PC-9 (cell line): Measurements from ENCODE around the gene HOXD4. TPM values are rescaled to one million over a fixed set of nuclear protein-coding genes. Genes with fewer than 3 reads are reported as not detected.

Experiments
- BruUV-seq: library from RNA; stranded (reverse); fragments of 400-500 nt; replicated peaks from 2 replicates; lab custom pipeline; 2021; lab: Mats Ljungman, UMichigan
- CTCF ChIA-PET: fragments of 300-600 bp; sonication (Branson Sonifier 250); formaldehyde crosslinking; loops from one replicate; lab custom pipeline; 2022; ENCODE audit warnings: antibody characterized with exemption; lab: Charles Lee
- POLR2A ChIA-PET: fragments of 300-600 bp; sonication (Branson Sonifier 250); formaldehyde crosslinking; loops from one replicate; lab custom pipeline; 2022; ENCODE audit warnings: antibody characterized with exemption; ENCODE audit not compliant: unreplicated experiment; lab: Charles Lee
- DNase-seq, 2 experiments: peaks; one replicate each; pipeline versions ENCODE4 v3.0.0 to v3.0.0-alpha.2; 2015 to 2022; ENCODE audit warnings: mixed read lengths in 1 of 2
- H2AFZ ChIP-seq: fragments of 200-600 bp; sonication (generic); 2 replicates; pipeline ENCODE4 v1.8.1; 2017; ENCODE audit warnings: antibody characterized with exemption
- H3F3A ChIP-seq: fragments of 200-600 bp; sonication (generic); 2 replicates; pipeline ENCODE4 v1.8.1; 2017; ENCODE audit warnings: antibody characterized with exemption, mild to moderate bottlenecking, low read depth; ENCODE audit not compliant: insufficient read depth
- H3K27ac ChIP-seq: fragments of 200-600 bp; sonication (generic); 2 replicates; pipeline ENCODE4 v1.6.1; 2016; ENCODE audit warnings: mixed run types
- H3K27me3 ChIP-seq: fragments of 200-600 bp; sonication (generic); 2 replicates; pipeline ENCODE4 v1.6.1; 2016; ENCODE audit warnings: low read depth, mixed run types; ENCODE audit not compliant: insufficient read depth
- H3K36me3 ChIP-seq: fragments of 200-600 bp; sonication (generic); 2 replicates; pipeline ENCODE4 v1.6.1; 2016; ENCODE audit warnings: low read depth, mixed run types
- H3K4me1 ChIP-seq: fragments of 200-600 bp; sonication (generic); replicated peaks from 2 replicates; pipeline ENCODE4 v1.6.1; 2016; ENCODE audit warnings: mixed run types; ENCODE audit not compliant: insufficient read depth
- H3K4me2 ChIP-seq: fragments of 200-600 bp; sonication (generic); 2 replicates; pipeline ENCODE4 v1.6.1; 2017; ENCODE audit warnings: mixed run types
- H3K4me3 ChIP-seq: fragments of 200-600 bp; sonication (generic); 2 replicates; pipeline ENCODE4 v1.6.1; 2016; ENCODE audit warnings: mixed run types
- H3K79me2 ChIP-seq: fragments of 200-600 bp; sonication (generic); 2 replicates; pipeline ENCODE4 v1.6.1; 2017; ENCODE audit warnings: low read depth, mixed run types
- H3K9me2 ChIP-seq: fragments of 200-600 bp; sonication (generic); 2 replicates; pipeline ENCODE4 v1.8.1; 2017; ENCODE audit warnings: mild to moderate bottlenecking; ENCODE audit not compliant: insufficient read depth
- H3K9me3 ChIP-seq: fragments of 200-600 bp; sonication (generic); 2 replicates; pipeline ENCODE4 v1.8.1; 2016; ENCODE audit warnings: low read depth; ENCODE audit not compliant: insufficient read depth
- H4K20me1 ChIP-seq: fragments of 200-600 bp; sonication (generic); 2 replicates; pipeline ENCODE4 v1.8.1; 2017; ENCODE audit not compliant: insufficient read depth
- CTCF ChIP-seq: fragments of 200-600 bp; sonication (generic); conservative IDR thresholded peaks from 2 replicates; pipeline ENCODE4 v1.6.1; 2017; ENCODE audit warnings: mixed run types, antibody characterized with exemption, mild to moderate bottlenecking, moderate library complexity
- EZH2 ChIP-seq: fragments of 200-600 bp; sonication (generic); IDR thresholded peaks from 2 replicates; pipeline ENCODE4 v1.8.0; 2017; ENCODE audit warnings: antibody characterized with exemption, low read depth
- intact Hi-C: fragments of 100-400 bp; cut with micrococcal nuclease; formaldehyde crosslinking; loops from one replicate; pipeline ENCODE4 v1.10.0; 2022; ENCODE audit not compliant: unreplicated experiment
- total RNA-seq: library from RNA; stranded (reverse); gene quantifications from 2 replicates; pipeline ENCODE4 v1.2.3, GENCODE V29; 2021

Gene HOXD4
- total RNA-seq, 1 experiment from 2014 or later = not detected

DNA sequence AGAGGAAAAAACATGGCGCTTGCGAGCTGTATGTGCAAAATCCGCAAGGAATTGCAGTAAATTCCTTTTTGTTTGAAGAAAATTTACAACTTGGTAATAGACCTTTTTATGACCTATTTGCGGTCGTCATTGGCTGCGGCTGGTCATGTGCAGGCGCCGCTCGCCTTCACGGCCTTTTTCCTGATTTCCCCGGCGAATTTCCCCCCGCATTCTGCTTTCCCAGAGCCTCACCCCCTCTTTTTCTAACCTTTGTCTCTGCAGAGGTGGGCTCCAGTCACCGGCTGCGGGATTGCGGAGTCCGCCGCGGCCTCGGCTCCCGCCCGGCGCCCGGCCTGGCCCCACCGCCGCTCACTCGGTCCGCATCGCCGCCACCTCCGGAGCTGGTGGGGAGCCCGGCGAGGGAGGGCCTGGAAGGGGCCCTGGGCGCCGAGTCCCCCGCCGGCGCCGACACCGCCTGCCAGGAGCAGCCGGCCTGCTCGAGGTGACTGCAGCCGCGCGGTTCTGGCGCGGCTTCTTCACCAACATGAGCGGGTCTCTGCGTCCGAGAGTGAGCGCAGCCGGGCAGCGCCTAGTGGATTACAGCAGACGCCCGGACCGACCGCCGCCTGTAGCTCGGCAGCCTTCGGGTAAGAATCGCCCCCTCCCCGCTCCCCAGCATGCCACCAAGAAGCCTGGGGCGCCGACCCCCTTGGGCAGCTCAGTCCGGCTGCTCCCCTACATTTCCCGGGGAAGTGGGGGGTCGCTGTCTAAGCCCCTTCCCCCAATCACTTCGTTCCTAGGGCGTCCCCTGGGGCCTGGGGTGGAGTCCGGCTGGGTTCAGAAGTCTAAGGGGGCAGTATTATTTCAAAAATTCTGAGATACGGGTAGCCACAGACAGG lies 14.7 kb upstream of the HOXD4 start:
- Histone ChIP-seq H3F3A (no peaks in the 10 kb centered on the region), H3K4me2 (no peak overlapping the region), H4K20me1 (no peaks in the 10 kb centered on the region), H2AFZ (no peak overlapping the region), H3K4me3 (no peak overlapping the region), H3K79me2 (no peaks in the 10 kb centered on the region), H3K9me2 (no peaks in the 10 kb centered on the region), H3K36me3 (no peaks in the 10 kb centered on the region), H3K9me3 (no peaks in the 10 kb centered on the region), H3K27ac (no peak overlapping the region), H3K4me1 (no peaks in the 10 kb centered on the region), H3K27me3 (peaks cover 8% of the 10 kb centered on the region)
- CTCF ChIA-PET = no interaction called here
- TF ChIP-seq CTCF = no peak
- no peak for TF ChIP-seq EZH2
- no peak for DNase-seq
- intact Hi-C loops = no loop called here
- BruUV-seq = no TSS peak
- POLR2A ChIA-PET = no interaction called here

GRCh38 chr2:176137252-176137580 lies 14.1 kb upstream of the HOXD4 start:
- CTCF ChIA-PET = no interaction called here
- Histone ChIP-seq H3K9me3 (no peaks in the 10 kb centered on the region), H3K79me2 (no peaks in the 10 kb centered on the region), H3F3A (no peaks in the 10 kb centered on the region), H2AFZ (no peak overlapping the region), H3K9me2 (no peaks in the 10 kb centered on the region), H3K4me1 (no peaks in the 10 kb centered on the region), H3K36me3 (no peaks in the 10 kb centered on the region), H4K20me1 (no peaks in the 10 kb centered on the region), H3K4me3 (no peak overlapping the region), H3K27me3 (peaks cover 7% of the 10 kb centered on the region; the same call in 1 of the 2 replicates), H3K27ac (no peak overlapping the region), H3K4me2 (no peak overlapping the region)
- intact Hi-C loops = no loop called here
- no peak for DNase-seq
- POLR2A ChIA-PET = no interaction called here
- no TSS peak for BruUV-seq
- TF ChIP-seq EZH2 (no peak), CTCF (no peak)

DNA sequence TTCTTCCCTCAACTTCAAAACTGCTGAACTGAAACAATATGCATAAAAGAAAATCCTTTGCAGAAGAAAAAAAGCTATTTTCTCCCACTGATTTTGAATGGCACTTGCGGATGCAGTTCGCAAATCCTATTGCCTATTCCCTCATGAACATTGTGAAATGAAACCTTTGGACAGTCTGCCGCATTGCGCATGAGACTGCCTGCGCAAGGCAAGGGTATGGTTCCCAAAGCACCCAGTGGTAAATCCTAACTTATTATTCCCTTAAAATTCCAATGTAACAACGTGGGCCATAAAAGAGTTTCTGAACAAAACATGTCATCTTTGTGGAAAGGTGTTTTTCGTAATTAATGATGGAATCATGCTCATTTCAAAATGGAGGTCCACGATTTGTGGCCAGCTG lies 13.4 kb upstream of the HOXD4 start:
- no peaks in the 10 kb centered on the region for H4K20me1 ChIP-seq
- H3K9me2 ChIP-seq = no peaks in the 10 kb centered on the region
- DNase-seq = no peak
- no peak overlapping the region for H2AFZ ChIP-seq
- BruUV-seq = no TSS peak
- no peaks in the 10 kb centered on the region for H3K79me2 ChIP-seq
- intact Hi-C loops = no loop called here
- no peak overlapping the region for H3K4me3 ChIP-seq
- TF ChIP-seq CTCF (no peak), EZH2 (no peak)
- POLR2A ChIA-PET = no interaction called here
- H3K36me3 ChIP-seq = no peaks in the 10 kb centered on the region
- CTCF ChIA-PET = no interaction called here
- no peak overlapping the region for H3K27ac ChIP-seq
- peaks cover 12% of the 10 kb centered on the region; the same call in 1 of the 2 replicates for H3K27me3 ChIP-seq
- H3K9me3 ChIP-seq = no peaks in the 10 kb centered on the region
- H3K4me1 ChIP-seq = no peaks in the 10 kb centered on the region
- H3K4me2 ChIP-seq = no peak overlapping the region
- H3F3A ChIP-seq = no peaks in the 10 kb centered on the region
